ENCODE results near the gene XRCC1. TPM values are rescaled to one million over a fixed set of nuclear protein-coding genes. Genes with fewer than 3 reads are reported as not detected.
A peak's percentile ranks its signal among the peaks of the same experiment; 100 is the strongest.

Gene XRCC1
- total RNA-seq, 2 experiments from 2014 or later = 27.2 to 35.9 TPM

DNA sequence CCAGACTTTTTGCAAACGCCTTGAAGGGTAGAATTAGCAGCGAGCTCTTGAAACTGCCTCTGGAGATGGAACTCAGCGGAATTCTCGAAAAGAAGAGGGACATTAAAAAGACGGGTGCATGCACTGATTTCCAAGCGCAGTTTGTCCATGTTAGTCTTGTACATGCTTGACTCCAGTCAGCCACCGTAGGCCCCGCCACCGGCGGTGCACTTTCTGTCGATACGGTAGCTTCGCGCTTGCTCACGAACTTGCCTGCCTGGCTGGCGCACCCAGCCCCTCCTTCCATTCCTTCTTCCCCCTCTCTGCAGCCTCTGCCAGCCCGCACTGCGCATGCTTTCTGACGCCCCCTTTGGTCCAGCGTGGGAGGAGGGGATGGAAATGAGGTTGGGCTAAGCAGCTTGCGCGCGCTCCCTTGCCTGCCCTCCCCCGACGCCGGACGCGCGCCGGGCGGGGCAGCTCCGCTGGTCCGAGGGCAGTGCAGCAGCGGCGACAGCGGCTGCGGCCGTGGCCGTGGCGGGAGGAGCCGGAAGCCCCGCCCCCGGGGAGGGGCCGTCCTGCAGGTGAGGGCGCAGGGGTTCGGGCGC lies 42.3 kb downstream of the XRCC1 start, which contains the start of gene ZNF575:
TSS of gene ZNF575 (plus strand) at position 227 of the 584 bp plus-strand sequence. CDS start 1,235 bp downstream, outside the sequence.
- Histone ChIP-seq H2AFZ (ENCODE audit: low read length) (peak within 1 kb of the TSS; percentile 60; the same call in 1 of the 2 replicates), H3K4me2 (ENCODE audit: low read length) (peak within 1 kb of the TSS; percentile 80), H4K20me1 (ENCODE audit: insufficient read depth, low read length) (no peaks in the 10 kb centered on the region), H3K4me3 (ENCODE audit: low read depth, low read length, poor library complexity, severe bottlenecking) (peak within 1 kb of the TSS; percentile 61), H3K79me2 (ENCODE audit: insufficient read depth, low read depth, low read length) (no peaks in the 10 kb centered on the region), H3K9me3 (ENCODE audit: low read length) (no peaks in the 10 kb centered on the region), H3K4me1 (ENCODE audit: insufficient read depth, low read length, poor library complexity, severe bottlenecking) (peaks cover 20% of the 10 kb centered on the region), H3K27ac (ENCODE audit: low read depth, low read length, poor library complexity, severe bottlenecking) (peak within 1 kb of the TSS; percentile 40), H3K9me2 (ENCODE audit: insufficient read depth, low read length) (no peaks in the 10 kb centered on the region), H3K36me3 (ENCODE audit: insufficient read depth, low read length) (peaks cover 8% of the 10 kb centered on the region)
- TF ChIP-seq, protein P1, sequence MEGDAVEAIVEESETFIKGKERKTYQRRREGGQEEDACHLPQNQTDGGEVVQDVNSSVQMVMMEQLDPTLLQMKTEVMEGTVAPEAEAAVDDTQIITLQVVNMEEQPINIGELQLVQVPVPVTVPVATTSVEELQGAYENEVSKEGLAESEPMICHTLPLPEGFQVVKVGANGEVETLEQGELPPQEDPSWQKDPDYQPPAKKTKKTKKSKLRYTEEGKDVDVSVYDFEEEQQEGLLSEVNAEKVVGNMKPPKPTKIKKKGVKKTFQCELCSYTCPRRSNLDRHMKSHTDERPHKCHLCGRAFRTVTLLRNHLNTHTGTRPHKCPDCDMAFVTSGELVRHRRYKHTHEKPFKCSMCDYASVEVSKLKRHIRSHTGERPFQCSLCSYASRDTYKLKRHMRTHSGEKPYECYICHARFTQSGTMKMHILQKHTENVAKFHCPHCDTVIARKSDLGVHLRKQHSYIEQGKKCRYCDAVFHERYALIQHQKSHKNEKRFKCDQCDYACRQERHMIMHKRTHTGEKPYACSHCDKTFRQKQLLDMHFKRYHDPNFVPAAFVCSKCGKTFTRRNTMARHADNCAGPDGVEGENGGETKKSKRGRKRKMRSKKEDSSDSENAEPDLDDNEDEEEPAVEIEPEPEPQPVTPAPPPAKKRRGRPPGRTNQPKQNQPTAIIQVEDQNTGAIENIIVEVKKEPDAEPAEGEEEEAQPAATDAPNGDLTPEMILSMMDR (conservative IDR thresholded peaks at IDR 0.05; ENCODE audit: low read length) = no peak
- TF ChIP-seq EZH2phosphoT487 (IDR thresholded peaks at IDR 0.05; ENCODE audit: borderline replicate concordance, low read depth, low read length) = no peak
- ChIA-PET POLR2A (interaction anchor here (0.6 kb wide), 2 partner anchors 26 to 244 kb away, joined by 3 read pairs; no protein-coding TSS in a partner anchor), CTCF (ENCODE audit: unreplicated experiment) (interaction anchor here (0.6 kb wide), 1 partner anchor 15 kb away, joined by 3 read pairs; no protein-coding TSS in a partner anchor)
- peak; percentile 75 for DNase-seq (ENCODE audit: low spot score)
- no TSS peak for BruUV-seq (replicated peaks)
- intact Hi-C loops (cut with micrococcal nuclease; ENCODE audit: unreplicated experiment) = loop anchor here (10.0 kb wide), 1 partner anchor 62 kb away; the partner anchor contains the start of genes IRGQ and ZNF576

DNA sequence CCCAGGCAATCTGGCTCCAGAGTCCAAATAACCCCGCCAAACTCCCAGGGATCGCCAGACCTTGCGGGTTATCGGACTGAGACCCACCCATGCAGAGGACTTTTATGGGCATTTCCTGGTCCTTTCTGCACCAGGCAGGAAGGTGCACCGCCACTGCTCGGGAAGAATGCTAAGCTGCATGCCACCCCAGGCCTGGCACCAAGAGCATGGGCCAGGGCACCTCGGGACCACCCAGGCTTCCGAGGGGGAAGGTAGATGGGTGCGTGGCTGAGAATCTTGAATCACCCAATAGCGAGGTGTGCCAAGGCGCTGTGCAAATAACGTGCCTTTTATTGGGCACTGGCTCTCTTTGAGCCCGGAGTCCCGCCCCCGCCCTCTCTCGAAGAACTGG lies 42.8 kb downstream of the XRCC1 start:
- CTCF ChIA-PET (ENCODE audit: unreplicated experiment) = no interaction called here
- Histone ChIP-seq H3K36me3 (ENCODE audit: insufficient read depth, low read length) (peaks cover 4% of the 10 kb centered on the region; the same call in 1 of the 2 replicates), H3K79me2 (ENCODE audit: insufficient read depth, low read depth, low read length) (no peaks in the 10 kb centered on the region), H3K4me1 (ENCODE audit: insufficient read depth, low read length, poor library complexity, severe bottlenecking) (peaks cover 23% of the 10 kb centered on the region), H4K20me1 (ENCODE audit: insufficient read depth, low read length) (no peaks in the 10 kb centered on the region), H3K9me2 (ENCODE audit: insufficient read depth, low read length) (no peaks in the 10 kb centered on the region), H3K9me3 (ENCODE audit: low read length) (no peaks in the 10 kb centered on the region), H3K4me3 (ENCODE audit: low read depth, low read length, poor library complexity, severe bottlenecking) (peak overlapping the region; percentile 61), H3K4me2 (ENCODE audit: low read length) (peak overlapping the region; percentile 80), H3K27ac (ENCODE audit: low read depth, low read length, poor library complexity, severe bottlenecking) (peak overlapping the region; percentile 40), H2AFZ (ENCODE audit: low read length) (peak overlapping the region; percentile 60; the same call in 1 of the 2 replicates)
- BruUV-seq (replicated peaks) = no TSS peak
- intact Hi-C loops (cut with micrococcal nuclease; ENCODE audit: unreplicated experiment) = loop anchor here (10.0 kb wide), 1 partner anchor 62 kb away; the partner anchor contains the start of genes IRGQ and ZNF576
- peak; percentile 44 for DNase-seq (ENCODE audit: low spot score)
- POLR2A ChIA-PET = interaction anchor here (0.6 kb wide), 2 partner anchors 25 to 245 kb away, joined by 3 read pairs; no protein-coding TSS in a partner anchor
- TF ChIP-seq EZH2phosphoT487 (IDR thresholded peaks at IDR 0.05; ENCODE audit: borderline replicate concordance, low read depth, low read length) = no peak
- TF ChIP-seq, protein P1 (conservative IDR thresholded peaks at IDR 0.05; ENCODE audit: low read length) = no peak

Measured in OCI-LY7 (cell line).